LNCAP (cell line): ENCODE data around the gene SPTA1.

ENCODE experiments used
- TF ChIP-seq, protein P1 (sequence below): fragments of 450-650 bp; IDR thresholded peaks from 2 replicates; pipeline ENCODE4 v1.5.1; 2017; ENCODE audit warnings: mild to moderate bottlenecking

The SPTA1 gene

DNA sequence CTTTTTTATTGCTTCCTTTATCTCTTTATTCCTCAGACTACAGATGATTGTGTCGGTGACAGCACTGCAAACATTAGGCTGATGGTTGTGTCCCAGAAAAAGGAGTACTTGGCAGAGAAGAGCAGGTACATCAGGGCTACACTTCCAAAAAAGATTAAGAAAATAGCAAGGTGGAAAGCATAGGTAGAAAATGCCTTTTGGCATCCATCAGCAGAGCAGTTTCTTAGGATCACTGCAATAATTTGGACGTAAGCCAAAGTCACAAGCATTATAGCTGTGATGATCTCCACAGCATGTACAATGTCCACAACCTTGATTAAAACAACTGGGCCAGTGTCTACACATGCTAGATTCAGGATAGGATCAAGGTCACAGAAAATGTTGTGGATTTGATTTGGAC, 8.1 kb upstream of the SPTA1 start:
- TF ChIP-seq, protein P1, sequence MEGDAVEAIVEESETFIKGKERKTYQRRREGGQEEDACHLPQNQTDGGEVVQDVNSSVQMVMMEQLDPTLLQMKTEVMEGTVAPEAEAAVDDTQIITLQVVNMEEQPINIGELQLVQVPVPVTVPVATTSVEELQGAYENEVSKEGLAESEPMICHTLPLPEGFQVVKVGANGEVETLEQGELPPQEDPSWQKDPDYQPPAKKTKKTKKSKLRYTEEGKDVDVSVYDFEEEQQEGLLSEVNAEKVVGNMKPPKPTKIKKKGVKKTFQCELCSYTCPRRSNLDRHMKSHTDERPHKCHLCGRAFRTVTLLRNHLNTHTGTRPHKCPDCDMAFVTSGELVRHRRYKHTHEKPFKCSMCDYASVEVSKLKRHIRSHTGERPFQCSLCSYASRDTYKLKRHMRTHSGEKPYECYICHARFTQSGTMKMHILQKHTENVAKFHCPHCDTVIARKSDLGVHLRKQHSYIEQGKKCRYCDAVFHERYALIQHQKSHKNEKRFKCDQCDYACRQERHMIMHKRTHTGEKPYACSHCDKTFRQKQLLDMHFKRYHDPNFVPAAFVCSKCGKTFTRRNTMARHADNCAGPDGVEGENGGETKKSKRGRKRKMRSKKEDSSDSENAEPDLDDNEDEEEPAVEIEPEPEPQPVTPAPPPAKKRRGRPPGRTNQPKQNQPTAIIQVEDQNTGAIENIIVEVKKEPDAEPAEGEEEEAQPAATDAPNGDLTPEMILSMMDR: no peak

DNA sequence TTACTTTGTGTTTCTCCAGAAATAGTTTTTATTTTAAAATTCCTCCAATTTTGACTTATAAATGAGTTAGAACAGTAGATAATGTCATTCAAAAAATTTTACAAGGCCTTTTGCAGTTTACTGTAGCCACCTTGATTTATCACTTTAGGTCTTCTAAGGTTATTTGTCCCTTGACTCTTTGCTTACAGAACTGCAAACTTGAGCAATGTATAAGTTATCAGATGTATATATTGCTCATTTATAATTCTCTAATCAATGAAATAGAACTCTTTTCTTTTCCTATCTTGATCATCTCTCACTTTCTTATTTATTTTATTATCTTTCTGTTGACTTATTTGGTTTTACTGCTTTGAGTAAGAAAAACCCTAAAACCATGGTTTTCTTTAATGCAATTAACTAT, 5.8 kb upstream of the SPTA1 start:
- TF ChIP-seq, protein P1: no peak

DNA sequence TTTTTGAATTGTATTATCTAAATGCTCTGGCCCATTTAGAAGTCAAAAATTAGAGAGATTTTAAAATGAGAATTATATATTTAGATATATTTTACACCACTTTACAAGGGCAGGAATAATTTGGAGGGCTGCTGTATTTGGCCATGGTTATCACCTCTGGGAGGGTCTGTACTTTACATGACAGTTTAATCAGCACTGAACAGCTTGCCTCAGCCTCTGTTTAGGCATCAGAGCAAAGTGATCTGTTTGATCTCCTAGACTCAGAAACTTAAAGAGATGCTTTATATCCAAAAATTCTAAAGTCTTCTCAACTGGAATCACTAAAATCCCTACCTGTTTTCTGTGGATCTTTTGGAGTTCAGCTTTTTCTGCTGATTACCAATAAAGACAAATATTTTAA, 5.4 kb upstream of the SPTA1 start:
- TF ChIP-seq, protein P1: no peak

GRCh38 chr1:158689875-158690274, 3.4 kb upstream of the SPTA1 start:
- TF ChIP-seq, protein P1: no peak

DNA sequence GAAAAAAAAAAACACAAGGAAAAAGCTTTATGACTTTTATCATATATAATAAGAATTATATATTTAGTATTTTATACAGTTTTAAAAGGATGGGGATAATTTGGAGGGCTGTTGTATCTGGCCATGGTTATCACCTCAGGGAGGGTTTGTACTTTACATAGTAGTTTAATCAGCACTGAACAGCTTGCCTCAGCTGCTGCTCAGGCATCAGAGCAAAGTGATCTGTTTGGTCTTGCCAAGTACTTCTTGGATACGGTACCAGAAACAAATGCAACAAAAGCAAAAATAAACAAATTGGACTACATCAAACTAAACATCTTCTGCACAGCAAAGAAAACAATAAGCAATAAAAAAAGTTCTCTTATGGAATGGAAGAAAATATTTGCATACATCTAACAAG, 2.6 kb upstream of the SPTA1 start:
- TF ChIP-seq, protein P1: no peak

DNA sequence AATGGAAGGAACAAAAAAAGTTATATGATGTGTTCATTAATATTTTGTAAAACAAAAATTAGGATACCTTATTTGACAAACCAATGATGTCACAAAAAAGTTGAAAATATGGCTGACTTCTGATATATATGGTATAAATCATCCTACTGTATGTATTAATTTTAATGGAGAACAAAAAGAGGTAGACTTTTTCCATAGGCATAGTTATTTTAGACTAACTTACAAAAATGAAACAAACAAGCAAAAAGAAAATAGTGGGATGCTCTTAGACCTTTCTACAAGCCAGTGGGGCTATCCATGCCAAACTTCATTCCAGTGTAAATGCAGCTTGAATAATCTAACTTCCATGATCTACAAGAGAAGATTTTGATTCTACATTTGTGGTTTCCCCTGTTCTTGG, 522 bp upstream of the SPTA1 start:
- TF ChIP-seq, protein P1: no peak

GRCh38 chr1:158685085-158685484, 1.4 kb downstream of the SPTA1 start:
- TF ChIP-seq, protein P1: no peak

- TF ChIP-seq, protein P1: no peak
Observed at GRCh38 chr1:158681606-158682005, 4.9 kb downstream of the SPTA1 start.
